Measurements from ENCODE around the gene DPP6.

The DPP6 gene

GRCh38 chr7:154338701-154339506, 286.7 kb downstream of the DPP6 start:
- no peak for DNase-seq (ENCODE audit: low read depth)

DNA sequence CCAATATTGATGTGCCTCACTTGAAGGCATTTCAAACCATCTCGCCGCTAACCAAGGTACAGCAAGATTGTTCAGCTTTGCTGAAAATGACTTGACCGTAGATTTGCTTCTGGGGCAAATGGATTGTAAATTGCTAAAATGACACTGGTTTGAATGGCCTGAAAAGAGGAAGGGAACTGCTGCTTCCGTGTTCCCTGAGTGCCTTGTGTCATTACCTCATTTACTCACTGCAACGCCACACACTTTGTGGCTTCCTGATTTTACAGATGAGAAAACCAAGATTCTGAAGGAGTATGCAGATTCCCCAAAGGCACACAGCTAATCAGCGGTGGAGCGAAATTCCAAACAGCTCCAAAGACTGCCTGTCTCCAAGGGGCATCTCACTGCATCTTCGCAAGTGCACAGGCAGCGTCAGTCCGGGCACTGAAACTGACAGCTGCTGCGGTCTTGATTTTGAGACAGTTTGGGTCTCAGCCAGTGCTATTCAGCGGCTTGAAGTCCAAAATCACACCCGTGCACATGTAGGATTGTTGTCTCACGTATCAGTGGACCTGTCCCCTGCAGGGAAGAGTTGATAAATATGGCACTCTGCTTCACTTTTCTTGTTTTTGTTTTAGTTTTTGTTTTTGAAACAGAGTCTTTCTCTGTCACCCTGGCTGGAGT, 290.9 kb downstream of the DPP6 start:
- no peak for DNase-seq (ENCODE audit: low read depth)

- DNase-seq (ENCODE audit: low read depth) = no peak
Observed at GRCh38 chr7:154343778-154344412, 291.7 kb downstream of the DPP6 start.

GRCh38 chr7:154345093-154345492, 292.9 kb downstream of the DPP6 start:
- DNase-seq (ENCODE audit: low read depth) = no peak

GRCh38 chr7:154347700-154348266, 295.6 kb downstream of the DPP6 start:
- no peak for DNase-seq (ENCODE audit: low read depth)

GRCh38 chr7:154350892-154351291, 298.7 kb downstream of the DPP6 start:
- DNase-seq (ENCODE audit: low read depth) = no peak

GRCh38 chr7:154353355-154353767, 301.2 kb downstream of the DPP6 start:
- DNase-seq (ENCODE audit: low read depth) = no peak

DNA sequence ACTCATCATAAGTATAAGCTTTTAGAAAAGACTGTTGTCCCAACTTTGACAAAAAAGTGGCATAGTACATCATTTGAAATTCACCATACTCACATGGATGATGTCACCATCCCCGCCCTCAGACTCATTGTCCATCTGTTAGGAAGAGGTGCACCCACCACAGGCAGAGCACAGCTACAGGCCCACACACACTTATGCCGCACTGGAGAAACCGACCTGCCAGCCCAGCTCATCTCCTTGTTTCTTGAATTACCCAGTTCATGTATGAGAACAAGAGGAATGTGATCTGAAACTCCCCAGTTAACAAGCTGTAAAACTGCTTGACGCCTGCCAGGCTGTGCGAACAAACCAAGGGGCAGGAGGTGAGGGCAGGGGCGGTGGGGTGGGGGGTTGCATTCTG, 312.0 kb downstream of the DPP6 start:
- no peak for DNase-seq (ENCODE audit: low read depth)

- DNase-seq (ENCODE audit: low read depth) = no peak
Observed at GRCh38 chr7:154371424-154371823, 319.2 kb downstream of the DPP6 start.

GRCh38 chr7:154372011-154372601, 319.9 kb downstream of the DPP6 start:
- no peak for DNase-seq (ENCODE audit: low read depth)

GRCh38 chr7:154373956-154374355, 321.8 kb downstream of the DPP6 start:
- DNase-seq (ENCODE audit: low read depth) = no peak

DNA sequence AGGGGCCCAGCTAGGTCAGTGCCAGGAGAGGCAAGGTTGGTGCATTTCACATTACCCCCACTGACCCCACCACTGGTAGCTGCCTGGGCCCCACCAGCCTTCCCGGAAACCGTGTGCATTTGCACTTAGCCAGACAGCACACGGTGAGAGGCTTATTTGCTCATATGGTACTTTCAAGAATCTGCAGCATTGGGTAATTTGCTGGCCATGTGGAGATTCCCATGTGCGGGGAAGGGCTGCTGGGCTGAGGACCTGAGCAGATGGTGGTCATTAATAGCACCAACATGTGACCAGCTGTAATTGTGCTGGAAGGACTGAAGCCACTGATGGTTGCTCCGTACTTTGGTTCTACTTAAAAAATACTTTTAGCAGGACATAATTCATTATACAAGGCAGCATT, 323.8 kb downstream of the DPP6 start:
- DNase-seq (ENCODE audit: low read depth) = no peak

- DNase-seq (ENCODE audit: low read depth) = no peak
Observed at GRCh38 chr7:154380771-154381170, 328.6 kb downstream of the DPP6 start.

- DNase-seq (ENCODE audit: low read depth) = no peak
Observed at GRCh38 chr7:154383045-154383444, 330.8 kb downstream of the DPP6 start.

DNA sequence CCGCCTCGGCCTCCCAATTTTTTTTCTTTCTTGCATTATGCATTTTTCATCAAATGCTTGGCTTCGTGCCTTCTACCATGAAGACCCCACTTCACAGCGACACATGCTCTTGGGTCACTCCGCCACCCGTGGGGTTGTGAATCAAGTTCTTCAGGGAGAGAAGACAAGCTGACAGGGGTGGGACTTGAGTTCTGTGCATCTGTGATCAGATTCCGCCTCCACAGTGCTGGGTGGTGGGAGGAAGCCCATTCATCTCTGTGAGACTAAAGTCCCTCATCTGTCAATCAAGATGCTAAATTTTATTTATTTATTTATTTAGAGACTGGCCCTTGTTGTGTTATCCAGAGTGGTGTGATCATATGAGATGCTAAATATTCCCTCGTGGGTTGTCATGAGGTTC, 333.0 kb downstream of the DPP6 start:
- no peak for DNase-seq (ENCODE audit: low read depth)

- no peak for DNase-seq (ENCODE audit: low read depth)
Observed at GRCh38 chr7:154387252-154387651, 335.1 kb downstream of the DPP6 start.

DNA sequence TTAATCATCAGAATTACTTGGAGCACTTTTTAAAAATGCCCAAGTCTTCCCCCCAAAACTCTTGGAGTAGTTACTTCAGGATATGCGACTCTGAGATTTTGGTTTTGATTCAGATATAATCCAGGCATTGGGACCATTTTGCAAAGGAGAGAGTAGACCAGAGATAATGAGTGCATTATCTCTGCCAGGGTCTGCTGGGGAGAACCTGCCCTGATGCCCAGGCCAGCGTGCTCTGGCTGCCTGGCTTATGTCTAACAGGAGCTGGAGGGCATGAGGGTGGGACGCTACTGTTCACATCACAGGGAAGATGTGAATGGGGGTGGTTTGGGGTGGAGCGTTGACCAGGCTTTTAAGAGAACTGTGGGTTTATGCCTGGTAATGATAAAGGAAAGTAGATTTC, 336.2 kb downstream of the DPP6 start:
- no peak for DNase-seq (ENCODE audit: low read depth)

GRCh38 chr7:154388999-154389398, 336.8 kb downstream of the DPP6 start:
- no peak for DNase-seq (ENCODE audit: low read depth)

DNA sequence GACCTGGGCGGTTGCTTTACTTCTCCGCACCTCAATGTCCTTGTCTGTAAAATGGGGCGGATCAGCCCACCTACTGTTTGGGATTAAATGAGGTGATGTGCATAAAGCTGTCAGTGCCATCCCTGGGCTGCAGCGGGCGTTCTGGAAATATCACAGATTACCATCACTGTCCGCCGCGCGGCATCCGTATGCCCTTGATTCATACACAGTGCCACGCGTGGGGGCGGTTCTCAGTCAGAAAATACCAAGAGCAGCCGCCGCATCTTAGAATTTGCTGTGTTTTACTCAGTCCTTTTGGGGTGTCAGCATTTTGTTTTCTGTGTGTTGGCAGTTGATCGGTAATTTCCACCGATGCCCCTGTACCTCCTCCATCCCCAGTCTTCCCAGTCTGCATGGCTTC, 338.8 kb downstream of the DPP6 start:
- DNase-seq (ENCODE audit: low read depth) = no peak

GRCh38 chr7:154394804-154395203, 342.6 kb downstream of the DPP6 start:
- no peak for DNase-seq (ENCODE audit: low read depth)

DNA sequence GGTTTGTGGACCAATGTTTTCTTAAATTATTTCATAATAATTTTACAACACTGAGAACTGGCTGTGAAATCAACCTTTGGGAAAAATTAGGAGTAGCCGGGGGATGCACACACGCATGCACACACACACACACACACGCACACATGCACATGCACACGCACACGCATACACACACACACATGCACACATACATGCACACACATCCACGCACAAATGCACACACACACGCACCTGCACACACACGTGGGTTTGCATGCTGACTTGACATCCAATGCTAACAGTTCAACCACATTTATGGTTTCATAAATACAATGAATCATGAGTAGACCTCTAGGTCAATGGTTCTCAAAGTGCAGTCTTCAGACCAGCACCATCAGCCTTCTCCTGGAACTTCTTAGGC, 354.1 kb downstream of the DPP6 start:
- no peak for DNase-seq (ENCODE audit: low read depth)

DNA sequence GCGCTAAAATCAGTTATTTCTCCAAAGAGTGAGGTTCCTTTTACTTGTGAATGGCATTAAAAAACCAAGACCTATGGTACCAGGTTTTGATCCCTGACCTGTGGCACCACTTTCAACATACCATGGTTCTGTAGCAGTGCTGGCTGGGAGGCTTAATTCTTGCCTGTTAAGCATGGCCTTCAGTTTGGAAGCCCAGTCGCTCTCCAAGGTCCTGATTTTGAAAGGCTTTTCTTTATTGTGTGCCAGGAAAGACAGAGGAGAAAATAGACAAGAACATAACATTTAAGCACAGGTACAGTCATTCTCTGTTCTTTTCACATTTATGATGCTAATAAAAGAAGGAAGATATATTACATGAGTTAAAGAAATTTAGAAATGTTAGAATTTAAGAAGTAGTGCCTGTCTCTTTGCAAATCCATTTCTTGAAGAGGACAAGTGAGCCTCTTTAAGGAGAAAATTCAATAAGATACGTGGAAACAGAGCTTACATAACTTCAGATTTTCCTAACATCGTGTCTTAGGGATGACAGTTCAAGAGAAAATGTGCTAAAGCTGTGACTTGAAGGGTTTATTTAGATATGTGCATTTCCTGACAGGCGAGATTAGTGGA, 357.6 kb downstream of the DPP6 start:
- no peak for DNase-seq (ENCODE audit: low read depth)
